Parathyroid adenoma (tissue), 2 donors: ENCODE results near the gene EPAS1.

Experiments used
- H2AFZ ChIP-seq: fragments of 300-600 bp; sonication (generic); one replicate; pipeline ENCODE4 v1.7.0; 2017; ENCODE audit warnings: antibody characterized with exemption, mild to moderate bottlenecking
- H3K27ac ChIP-seq: fragments of 300-600 bp; sonication (generic); one replicate; pipeline ENCODE4 v1.7.0; 2017
- H3K27me3 ChIP-seq: fragments of 300-600 bp; sonication (generic); one replicate; pipeline ENCODE4 v1.7.0; 2017; ENCODE audit warnings: low read length; ENCODE audit not compliant: control insufficient read depth, insufficient read depth
- H3K36me3 ChIP-seq: fragments of 300-600 bp; sonication (generic); one replicate; pipeline ENCODE4 v1.7.0; 2017; ENCODE audit warnings: low read length; ENCODE audit not compliant: control insufficient read depth, insufficient read depth
- H3K4me1 ChIP-seq: fragments of 300-600 bp; sonication (generic); one replicate; pipeline ENCODE4 v1.7.0; 2017; ENCODE audit warnings: control low read depth
- H3K4me2 ChIP-seq: fragments of 300-600 bp; sonication (generic); one replicate; pipeline ENCODE4 v1.7.0; 2017; ENCODE audit warnings: low read length
- H3K4me3 ChIP-seq: fragments of 300-600 bp; sonication (generic); one replicate; pipeline ENCODE4 v1.7.0; 2017; ENCODE audit warnings: low read depth, low read length
- H3K79me2 ChIP-seq: fragments of 300-600 bp; sonication (generic); one replicate; pipeline ENCODE4 v1.7.0; 2017; ENCODE audit warnings: control low read depth
- H3K9ac ChIP-seq: fragments of 300-600 bp; sonication (generic); one replicate; pipeline ENCODE4 v1.7.0; 2017; ENCODE audit warnings: mild to moderate bottlenecking
- H3K9me3 ChIP-seq: fragments of 300-600 bp; sonication (generic); one replicate; pipeline ENCODE4 v1.7.0; 2017; ENCODE audit warnings: low read length; ENCODE audit not compliant: control insufficient read depth
- TF ChIP-seq, protein P1 (sequence below): fragments of 300-600 bp; sonication (generic); IDR thresholded peaks from one replicate; pipeline ENCODE4 v1.7.0; 2017; ENCODE audit warnings: antibody characterized with exemption, mild to moderate bottlenecking
- donor health status: primary hyperparathyroidism.

The EPAS1 gene

GRCh38 chr2:46381871-46382270 lies 84.7 kb downstream of the EPAS1 start:
- Histone ChIP-seq H3K9ac (no peak overlapping the region), H3K36me3 (no peaks in the 10 kb centered on the region), H3K4me1 (no peaks in the 10 kb centered on the region), H3K4me2 (no peak overlapping the region), H3K27me3 (no peaks in the 10 kb centered on the region), H3K9me3 (no peaks in the 10 kb centered on the region), H3K4me3 (no peak overlapping the region), H2AFZ (no peak overlapping the region), H3K27ac (no peak overlapping the region), H3K79me2 (no peaks in the 10 kb centered on the region)
- TF ChIP-seq, protein P1, sequence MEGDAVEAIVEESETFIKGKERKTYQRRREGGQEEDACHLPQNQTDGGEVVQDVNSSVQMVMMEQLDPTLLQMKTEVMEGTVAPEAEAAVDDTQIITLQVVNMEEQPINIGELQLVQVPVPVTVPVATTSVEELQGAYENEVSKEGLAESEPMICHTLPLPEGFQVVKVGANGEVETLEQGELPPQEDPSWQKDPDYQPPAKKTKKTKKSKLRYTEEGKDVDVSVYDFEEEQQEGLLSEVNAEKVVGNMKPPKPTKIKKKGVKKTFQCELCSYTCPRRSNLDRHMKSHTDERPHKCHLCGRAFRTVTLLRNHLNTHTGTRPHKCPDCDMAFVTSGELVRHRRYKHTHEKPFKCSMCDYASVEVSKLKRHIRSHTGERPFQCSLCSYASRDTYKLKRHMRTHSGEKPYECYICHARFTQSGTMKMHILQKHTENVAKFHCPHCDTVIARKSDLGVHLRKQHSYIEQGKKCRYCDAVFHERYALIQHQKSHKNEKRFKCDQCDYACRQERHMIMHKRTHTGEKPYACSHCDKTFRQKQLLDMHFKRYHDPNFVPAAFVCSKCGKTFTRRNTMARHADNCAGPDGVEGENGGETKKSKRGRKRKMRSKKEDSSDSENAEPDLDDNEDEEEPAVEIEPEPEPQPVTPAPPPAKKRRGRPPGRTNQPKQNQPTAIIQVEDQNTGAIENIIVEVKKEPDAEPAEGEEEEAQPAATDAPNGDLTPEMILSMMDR, result no peak

DNA sequence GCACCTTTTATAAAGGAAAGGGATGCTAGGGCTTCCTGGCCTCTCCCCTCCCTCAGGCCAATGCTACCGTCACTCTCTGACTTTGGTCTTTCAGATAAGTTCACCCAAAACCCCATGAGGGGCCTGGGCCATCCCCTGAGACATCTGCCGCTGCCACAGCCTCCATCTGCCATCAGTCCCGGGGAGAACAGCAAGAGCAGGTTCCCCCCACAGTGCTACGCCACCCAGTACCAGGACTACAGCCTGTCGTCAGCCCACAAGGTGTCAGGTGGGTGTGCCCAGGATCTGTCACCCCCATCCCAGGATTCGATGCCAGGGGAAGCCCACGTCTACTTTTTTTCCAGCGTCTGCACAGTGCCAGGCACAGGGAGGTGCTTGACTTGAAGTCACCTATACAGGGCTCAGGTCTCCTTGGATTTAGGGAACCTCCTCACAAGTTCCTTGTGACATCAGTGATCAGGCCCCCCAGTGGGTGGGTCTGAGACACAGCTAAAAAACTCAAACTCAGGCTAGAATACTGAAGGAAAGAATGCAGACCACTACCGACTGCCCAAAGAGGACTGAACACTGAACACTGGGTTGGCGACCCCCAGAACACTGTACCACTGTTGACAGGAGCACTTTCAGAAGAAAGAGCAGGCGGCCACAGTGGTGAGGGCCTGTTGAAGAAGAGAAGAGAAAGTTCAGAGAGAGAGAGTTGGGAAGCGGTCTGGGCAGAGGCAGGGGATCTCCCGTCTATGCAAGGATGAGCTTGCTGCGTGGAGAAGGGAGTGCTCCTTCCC lies 85.3 kb downstream of the EPAS1 start:
- Histone ChIP-seq H3K4me1 (no peaks in the 10 kb centered on the region), H3K9ac (no peak overlapping the region), H3K27me3 (no peaks in the 10 kb centered on the region), H3K79me2 (no peaks in the 10 kb centered on the region), H3K27ac (no peak overlapping the region), H3K9me3 (no peaks in the 10 kb centered on the region), H2AFZ (no peak overlapping the region), H3K36me3 (no peaks in the 10 kb centered on the region), H3K4me2 (no peak overlapping the region), H3K4me3 (no peak overlapping the region)
- TF ChIP-seq, protein P1, result no peak

DNA sequence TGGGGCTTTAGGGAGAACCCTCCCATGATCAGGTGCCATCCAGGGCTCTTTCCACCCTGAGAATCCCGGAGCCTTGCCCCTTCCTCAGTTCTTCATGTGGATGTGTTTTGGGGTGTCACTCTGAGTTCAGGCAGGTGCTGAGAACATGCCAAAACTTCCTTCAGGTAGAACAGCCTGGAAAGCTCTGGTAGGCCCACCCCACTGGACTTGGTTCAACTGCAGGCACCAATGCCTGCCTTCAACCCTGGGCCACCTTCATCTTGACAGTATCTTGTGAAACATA lies 85.8 kb downstream of the EPAS1 start:
- Histone ChIP-seq H3K9ac (no peak overlapping the region), H3K79me2 (no peaks in the 10 kb centered on the region), H3K27me3 (no peaks in the 10 kb centered on the region), H3K27ac (no peak overlapping the region), H2AFZ (no peak overlapping the region), H3K4me3 (no peak overlapping the region), H3K4me1 (no peaks in the 10 kb centered on the region), H3K9me3 (no peaks in the 10 kb centered on the region), H3K4me2 (no peak overlapping the region), H3K36me3 (no peaks in the 10 kb centered on the region)
- TF ChIP-seq, protein P1, result no peak

DNA sequence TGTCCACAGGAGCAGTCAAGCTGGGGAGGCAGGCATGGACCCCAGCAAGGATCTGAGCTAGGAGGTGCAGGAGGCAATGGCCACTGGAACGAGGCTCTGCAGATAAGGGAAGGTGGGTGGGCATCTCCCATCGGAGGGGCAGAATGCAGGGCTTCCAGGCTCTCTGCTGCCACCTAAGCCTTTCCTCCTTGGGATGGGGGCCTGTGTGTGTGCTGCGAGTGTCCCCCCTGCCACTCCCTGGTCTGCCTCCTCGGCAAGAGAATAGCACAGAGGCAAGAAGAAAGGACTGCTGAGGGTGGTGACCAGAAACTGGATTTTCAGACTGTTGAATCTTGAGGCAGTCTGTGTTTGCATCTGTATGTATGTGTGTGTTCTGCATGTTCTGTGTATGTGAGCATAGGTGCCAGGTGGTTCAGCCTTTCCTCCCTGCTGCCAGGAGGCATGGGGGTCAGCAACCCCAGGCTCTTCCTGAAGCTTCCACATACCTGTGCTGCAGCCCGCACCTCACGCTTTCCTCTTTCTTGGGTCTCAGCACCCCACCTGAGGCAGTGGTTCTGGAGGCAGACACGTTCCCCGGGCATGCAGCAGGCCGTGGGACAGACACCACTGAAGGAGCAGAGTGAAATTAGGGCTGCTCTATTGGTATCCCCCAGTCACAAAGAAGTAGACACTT lies 86.7 kb downstream of the EPAS1 start:
- no peaks in the 10 kb centered on the region for H3K79me2 ChIP-seq
- no peak overlapping the region for H2AFZ ChIP-seq
- no peak overlapping the region for H3K9ac ChIP-seq
- TF ChIP-seq, protein P1, result no peak
- no peak overlapping the region for H3K4me2 ChIP-seq
- H3K27me3 ChIP-seq, result no peaks in the 10 kb centered on the region
- no peaks in the 10 kb centered on the region for H3K36me3 ChIP-seq
- H3K27ac ChIP-seq, result no peak overlapping the region
- H3K4me1 ChIP-seq, result no peaks in the 10 kb centered on the region
- H3K9me3 ChIP-seq, result no peaks in the 10 kb centered on the region
- no peak overlapping the region for H3K4me3 ChIP-seq

GRCh38 chr2:46384457-46384815 lies 87.2 kb downstream of the EPAS1 start:
- no peaks in the 10 kb centered on the region for H3K79me2 ChIP-seq
- no peak overlapping the region for H3K4me2 ChIP-seq
- no peak overlapping the region for H3K9ac ChIP-seq
- H3K4me3 ChIP-seq, result no peak overlapping the region
- TF ChIP-seq, protein P1, result no peak
- no peaks in the 10 kb centered on the region for H3K9me3 ChIP-seq
- no peaks in the 10 kb centered on the region for H3K27me3 ChIP-seq
- H2AFZ ChIP-seq, result no peak overlapping the region
- H3K27ac ChIP-seq, result no peak overlapping the region
- H3K36me3 ChIP-seq, result no peaks in the 10 kb centered on the region
- H3K4me1 ChIP-seq, result no peaks in the 10 kb centered on the region
